Measurements from ENCODE around the gene EPHA5. TPM values are rescaled to one million over a fixed set of nuclear protein-coding genes. Genes with fewer than 3 reads are reported as not detected.

Gene EPHA5
- total RNA-seq, 1 experiment from 2014 or later, result not detected

DNA sequence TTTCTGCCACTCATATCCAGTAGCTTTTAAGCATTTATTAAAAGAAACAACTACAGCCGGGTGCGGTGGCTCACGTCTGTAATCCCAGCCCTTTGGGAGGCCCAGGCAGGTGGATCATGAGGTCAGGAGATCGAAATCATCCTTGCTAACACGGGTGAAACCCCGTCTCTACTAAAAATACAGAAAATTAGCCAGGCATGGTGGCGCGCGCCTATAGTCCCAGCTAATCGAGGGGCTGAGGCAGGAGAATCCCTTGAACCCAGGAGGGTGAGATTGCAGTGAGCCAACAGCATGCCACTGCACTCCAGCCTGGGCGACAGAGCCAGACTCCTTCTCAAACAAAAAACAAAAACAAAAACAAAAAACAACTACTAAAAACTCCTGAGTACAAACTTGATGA lies 119.8 kb downstream of the EPHA5 start:
- CTCF ChIA-PET, result no interaction called here

DNA sequence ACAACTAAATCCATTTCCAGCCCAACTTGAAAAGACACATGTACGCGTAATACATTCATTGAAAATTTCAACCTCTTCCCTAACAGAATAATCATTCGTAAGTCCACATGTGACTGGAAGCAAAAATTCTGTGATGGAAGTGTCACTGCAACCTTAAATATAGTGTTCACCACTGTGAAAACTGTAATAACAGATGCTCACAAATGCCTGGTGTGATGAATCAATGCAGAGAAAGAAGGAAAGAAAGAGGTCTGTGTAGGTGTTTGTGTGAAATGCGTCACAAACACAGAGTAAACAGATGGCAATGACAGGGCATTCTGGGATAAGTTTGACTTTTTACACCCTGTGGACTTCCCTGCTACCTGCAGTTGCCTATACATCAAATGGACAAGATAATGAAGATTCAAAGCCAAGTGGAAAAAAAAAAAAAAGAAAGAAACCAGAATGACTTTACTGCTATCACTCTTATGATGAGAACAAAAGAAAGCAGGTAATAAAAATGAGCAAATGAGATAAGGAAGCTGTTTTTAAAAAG lies 123.3 kb downstream of the EPHA5 start:
- ChIA-PET CTCF (no interaction called here), POLR2A (ENCODE audit: unreplicated experiment) (no interaction called here)
- intact Hi-C loops (cut with micrococcal nuclease; ENCODE audit: unreplicated experiment), result no loop called here
- Histone ChIP-seq H3K4me3 (no peak overlapping the region), H3F3A (ENCODE audit: insufficient read depth, low read depth) (no peaks in the 10 kb centered on the region), H3K4me1 (replicated peaks; ENCODE audit: insufficient read depth) (no peaks in the 10 kb centered on the region), H3K9me3 (ENCODE audit: insufficient read depth, low read depth) (no peaks in the 10 kb centered on the region), H3K79me2 (ENCODE audit: low read depth) (no peaks in the 10 kb centered on the region), H3K36me3 (ENCODE audit: low read depth) (no peaks in the 10 kb centered on the region), H3K4me2 (no peak overlapping the region), H4K20me1 (ENCODE audit: insufficient read depth) (no peaks in the 10 kb centered on the region), H3K27me3 (ENCODE audit: insufficient read depth, low read depth) (no peaks in the 10 kb centered on the region), H3K9me2 (ENCODE audit: insufficient read depth) (no peaks in the 10 kb centered on the region), H2AFZ (no peak overlapping the region), H3K27ac (no peak overlapping the region)
- no peak for TF ChIP-seq EZH2 (IDR thresholded peaks at IDR 0.05; ENCODE audit: low read depth)
- TF ChIP-seq, protein P1, sequence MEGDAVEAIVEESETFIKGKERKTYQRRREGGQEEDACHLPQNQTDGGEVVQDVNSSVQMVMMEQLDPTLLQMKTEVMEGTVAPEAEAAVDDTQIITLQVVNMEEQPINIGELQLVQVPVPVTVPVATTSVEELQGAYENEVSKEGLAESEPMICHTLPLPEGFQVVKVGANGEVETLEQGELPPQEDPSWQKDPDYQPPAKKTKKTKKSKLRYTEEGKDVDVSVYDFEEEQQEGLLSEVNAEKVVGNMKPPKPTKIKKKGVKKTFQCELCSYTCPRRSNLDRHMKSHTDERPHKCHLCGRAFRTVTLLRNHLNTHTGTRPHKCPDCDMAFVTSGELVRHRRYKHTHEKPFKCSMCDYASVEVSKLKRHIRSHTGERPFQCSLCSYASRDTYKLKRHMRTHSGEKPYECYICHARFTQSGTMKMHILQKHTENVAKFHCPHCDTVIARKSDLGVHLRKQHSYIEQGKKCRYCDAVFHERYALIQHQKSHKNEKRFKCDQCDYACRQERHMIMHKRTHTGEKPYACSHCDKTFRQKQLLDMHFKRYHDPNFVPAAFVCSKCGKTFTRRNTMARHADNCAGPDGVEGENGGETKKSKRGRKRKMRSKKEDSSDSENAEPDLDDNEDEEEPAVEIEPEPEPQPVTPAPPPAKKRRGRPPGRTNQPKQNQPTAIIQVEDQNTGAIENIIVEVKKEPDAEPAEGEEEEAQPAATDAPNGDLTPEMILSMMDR (conservative IDR thresholded peaks at IDR 0.05), result no peak
- no peak for DNase-seq
- no TSS peak for BruUV-seq (replicated peaks)

More for the DNA sequence above, 119.8 kb downstream of the EPHA5 start:
- H3F3A ChIP-seq (ENCODE audit: insufficient read depth, low read depth), result no peaks in the 10 kb centered on the region
- no peak overlapping the region for H3K4me3 ChIP-seq
- no peaks in the 10 kb centered on the region for H3K9me2 ChIP-seq (ENCODE audit: insufficient read depth)
- no peak for TF ChIP-seq EZH2 (IDR thresholded peaks at IDR 0.05; ENCODE audit: low read depth)
- TF ChIP-seq, protein P1 (conservative IDR thresholded peaks at IDR 0.05), result no peak
- DNase-seq, result no peak
- no peaks in the 10 kb centered on the region for H3K4me1 ChIP-seq (replicated peaks; ENCODE audit: insufficient read depth)
- H3K36me3 ChIP-seq (ENCODE audit: low read depth), result no peaks in the 10 kb centered on the region
- no peak overlapping the region for H3K4me2 ChIP-seq
- BruUV-seq (replicated peaks), result no TSS peak
- no peaks in the 10 kb centered on the region for H3K79me2 ChIP-seq (ENCODE audit: low read depth)
- intact Hi-C loops (cut with micrococcal nuclease; ENCODE audit: unreplicated experiment), result no loop called here
- H4K20me1 ChIP-seq (ENCODE audit: insufficient read depth), result no peaks in the 10 kb centered on the region
- H3K27me3 ChIP-seq (ENCODE audit: insufficient read depth, low read depth), result no peaks in the 10 kb centered on the region
- H3K27ac ChIP-seq, result no peak overlapping the region
- POLR2A ChIA-PET (ENCODE audit: unreplicated experiment), result no interaction called here
- no peaks in the 10 kb centered on the region for H3K9me3 ChIP-seq (ENCODE audit: insufficient read depth, low read depth)
- H2AFZ ChIP-seq, result no peak overlapping the region

DNA sequence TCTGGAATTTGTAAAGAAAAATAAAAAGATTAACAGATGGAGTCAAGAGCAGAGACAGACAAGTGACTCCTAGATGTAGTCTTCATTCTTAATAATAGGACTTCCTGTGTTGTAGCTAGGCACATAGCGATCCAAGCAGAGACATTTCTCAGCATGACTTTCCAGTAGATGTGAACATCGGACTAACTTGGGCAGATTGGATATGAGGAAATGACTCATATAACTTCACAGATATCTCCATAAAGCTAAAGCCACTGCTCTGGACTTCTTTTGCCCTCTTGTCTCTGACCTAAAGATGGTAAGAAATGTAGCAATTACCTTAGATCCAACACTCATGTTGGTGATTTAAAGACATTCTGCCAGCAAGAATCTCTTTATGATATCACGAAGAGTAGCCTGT lies 131.7 kb downstream of the EPHA5 start:
- H2AFZ ChIP-seq, result no peak overlapping the region
- POLR2A ChIA-PET (ENCODE audit: unreplicated experiment), result no interaction called here
- no peak for DNase-seq

More for the DNA sequence above, 131.7 kb downstream of the EPHA5 start:
- H4K20me1 ChIP-seq (ENCODE audit: insufficient read depth), result no peaks in the 10 kb centered on the region
- H3K9me3 ChIP-seq (ENCODE audit: insufficient read depth, low read depth), result no peaks in the 10 kb centered on the region
- CTCF ChIA-PET, result no interaction called here
- BruUV-seq (replicated peaks), result no TSS peak
- no peaks in the 10 kb centered on the region for H3K79me2 ChIP-seq (ENCODE audit: low read depth)
- TF ChIP-seq, protein P1 (conservative IDR thresholded peaks at IDR 0.05), result no peak
- TF ChIP-seq EZH2 (IDR thresholded peaks at IDR 0.05; ENCODE audit: low read depth), result no peak
- no peaks in the 10 kb centered on the region for H3K27me3 ChIP-seq (ENCODE audit: insufficient read depth, low read depth)
- no peaks in the 10 kb centered on the region for H3K36me3 ChIP-seq (ENCODE audit: low read depth)
- no peaks in the 10 kb centered on the region for H3F3A ChIP-seq (ENCODE audit: insufficient read depth, low read depth)
- H3K4me1 ChIP-seq (replicated peaks; ENCODE audit: insufficient read depth), result no peaks in the 10 kb centered on the region
- no peaks in the 10 kb centered on the region for H3K9me2 ChIP-seq (ENCODE audit: insufficient read depth)
- H3K4me3 ChIP-seq, result no peak overlapping the region
- no peak overlapping the region for H3K4me2 ChIP-seq
- H3K27ac ChIP-seq, result no peak overlapping the region
- intact Hi-C loops (cut with micrococcal nuclease; ENCODE audit: unreplicated experiment), result no loop called here

Measured in PC-9 (cell line).